BLaER1 (cell line): ENCODE measurements around the gene TMED1.

Experiments used
- H3K27ac ChIP-seq: shearing (Covaris generic); formaldehyde crosslinking; 2 replicates; pipeline ENCODE4 v1.8.1; 2022
- H3K27me3 ChIP-seq: shearing (Covaris generic); formaldehyde crosslinking; 2 replicates; pipeline ENCODE4 v1.8.1; 2022
- H3K36me3 ChIP-seq: shearing (Covaris generic); formaldehyde crosslinking; 2 replicates; pipeline ENCODE4 v1.8.1; 2022
- H3K4me1 ChIP-seq: shearing (Covaris generic); formaldehyde crosslinking; 2 replicates; pipeline ENCODE4 v1.8.1; 2022
- H3K4me2 ChIP-seq: shearing (Covaris generic); formaldehyde crosslinking; 2 replicates; pipeline ENCODE4 v1.8.1; 2022
- H3K4me3 ChIP-seq: shearing (Covaris generic); formaldehyde crosslinking; 2 replicates; pipeline ENCODE4 v1.8.1; 2022
- H3K9ac ChIP-seq: shearing (Covaris generic); formaldehyde crosslinking; 2 replicates; pipeline ENCODE4 v1.8.1; 2022
- H3K9me3 ChIP-seq: shearing (Covaris generic); formaldehyde crosslinking; 2 replicates; pipeline ENCODE4 v1.8.1; 2022
- H4K20me1 ChIP-seq: shearing (Covaris generic); formaldehyde crosslinking; 2 replicates; pipeline ENCODE4 v1.8.1; 2022
- Cebpa-rat ChIP-seq: shearing (Covaris generic); IDR thresholded peaks from 2 replicates; pipeline ENCODE4 v1.8.1; 2022

Gene TMED1

GRCh38 chr19:10826231-10826630, 9.8 kb downstream of the TMED1 start:
- H3K4me1 ChIP-seq: peaks cover 16% of the 10 kb centered on the region
- no peaks in the 10 kb centered on the region for H3K9me3 ChIP-seq
- no peak overlapping the region; the same call in 1 of the 2 replicates for H3K9ac ChIP-seq
- H3K4me2 ChIP-seq: peak overlapping the region; percentile 31
- H4K20me1 ChIP-seq: peaks cover 43% of the 10 kb centered on the region
- H3K27ac ChIP-seq: no peak overlapping the region
- H3K27me3 ChIP-seq: no peaks in the 10 kb centered on the region
- no peak overlapping the region for H3K4me3 ChIP-seq
- peaks cover 99% of the 10 kb centered on the region for H3K36me3 ChIP-seq
- TF ChIP-seq Cebpa-rat: no peak

- Histone ChIP-seq H3K4me2 (no peak overlapping the region), H3K4me3 (no peak overlapping the region), H4K20me1 (peaks cover 33% of the 10 kb centered on the region), H3K9me3 (no peaks in the 10 kb centered on the region), H3K27me3 (no peaks in the 10 kb centered on the region), H3K9ac (no peak overlapping the region), H3K36me3 (peaks cover 99% of the 10 kb centered on the region), H3K4me1 (peaks cover 22% of the 10 kb centered on the region), H3K27ac (no peak overlapping the region)
- no peak for TF ChIP-seq Cebpa-rat
Observed at GRCh38 chr19:10823690-10824089, 12.3 kb downstream of the TMED1 start.

- Histone ChIP-seq H3K4me3 (no peak overlapping the region), H3K9me3 (no peaks in the 10 kb centered on the region), H3K4me2 (no peak overlapping the region), H4K20me1 (peaks cover 45% of the 10 kb centered on the region), H3K9ac (no peak overlapping the region), H3K27me3 (no peaks in the 10 kb centered on the region), H3K27ac (peak overlapping the region; percentile 7; the same call in 1 of the 2 replicates), H3K36me3 (peaks cover 99% of the 10 kb centered on the region), H3K4me1 (0 out of 2 replicates have a peak, but pooled peaks cover 6% of the 10 kb centered on the region)
- TF ChIP-seq Cebpa-rat: no peak
Observed at GRCh38 chr19:10820173-10820572, 15.8 kb downstream of the TMED1 start.

GRCh38 chr19:10819124-10820060, 16.6 kb downstream of the TMED1 start:
- Histone ChIP-seq H3K4me1 (0 out of 2 replicates have a peak, but pooled peaks cover 6% of the 10 kb centered on the region), H3K4me2 (no peak overlapping the region), H3K36me3 (peaks cover 99% of the 10 kb centered on the region), H4K20me1 (peaks cover 53% of the 10 kb centered on the region), H3K27me3 (no peaks in the 10 kb centered on the region), H3K9me3 (no peaks in the 10 kb centered on the region), H3K4me3 (no peak overlapping the region), H3K27ac (no peak overlapping the region), H3K9ac (no peak overlapping the region)
- no peak for TF ChIP-seq Cebpa-rat

- Histone ChIP-seq H3K9me3 (no peaks in the 10 kb centered on the region), H3K4me1 (0 out of 2 replicates have a peak, but pooled peaks cover 6% of the 10 kb centered on the region), H3K9ac (no peak overlapping the region), H4K20me1 (peaks cover 62% of the 10 kb centered on the region), H3K4me2 (no peak overlapping the region), H3K27ac (no peak overlapping the region), H3K4me3 (no peak overlapping the region), H3K27me3 (no peaks in the 10 kb centered on the region), H3K36me3 (peaks cover 99% of the 10 kb centered on the region)
- TF ChIP-seq Cebpa-rat: no peak
Observed at GRCh38 chr19:10818301-10819123, 17.5 kb downstream of the TMED1 start.

- no peak overlapping the region for H3K9ac ChIP-seq
- peaks cover 100% of the 10 kb centered on the region for H3K36me3 ChIP-seq
- H4K20me1 ChIP-seq: peaks cover 70% of the 10 kb centered on the region
- no peak for TF ChIP-seq Cebpa-rat
- H3K4me1 ChIP-seq: 0 out of 2 replicates have a peak, but pooled peaks cover 6% of the 10 kb centered on the region
- no peak overlapping the region for H3K4me2 ChIP-seq
- H3K27ac ChIP-seq: 0 out of 2 replicates have a peak overlapping the region, but pooled peaks have one; percentile 35
- no peaks in the 10 kb centered on the region for H3K9me3 ChIP-seq
- H3K4me3 ChIP-seq: no peak overlapping the region
- no peaks in the 10 kb centered on the region for H3K27me3 ChIP-seq
Observed at GRCh38 chr19:10817291-10818038, 18.5 kb downstream of the TMED1 start.

GRCh38 chr19:10816691-10817090, 19.3 kb downstream of the TMED1 start:
- TF ChIP-seq Cebpa-rat: no peak
- H3K4me3 ChIP-seq: no peak overlapping the region
- peaks cover 70% of the 10 kb centered on the region for H4K20me1 ChIP-seq
- H3K9ac ChIP-seq: no peak overlapping the region
- peaks cover 100% of the 10 kb centered on the region for H3K36me3 ChIP-seq
- H3K27ac ChIP-seq: peak overlapping the region; percentile 35; the same call in 1 of the 2 replicates
- H3K4me1 ChIP-seq: 0 out of 2 replicates have a peak, but pooled peaks cover 6% of the 10 kb centered on the region
- H3K4me2 ChIP-seq: no peak overlapping the region
- H3K9me3 ChIP-seq: no peaks in the 10 kb centered on the region
- H3K27me3 ChIP-seq: no peaks in the 10 kb centered on the region

GRCh38 chr19:10815969-10816644, 19.9 kb downstream of the TMED1 start:
- no peak for TF ChIP-seq Cebpa-rat
- Histone ChIP-seq H3K9ac (no peak overlapping the region), H3K4me3 (no peak overlapping the region)

More at GRCh38 chr19:10815969-10816644, 19.9 kb downstream of the TMED1 start:
- Histone ChIP-seq H3K27ac (peak overlapping the region; percentile 35; the same call in 1 of the 2 replicates), H3K36me3 (peaks cover 100% of the 10 kb centered on the region), H3K4me2 (no peak overlapping the region), H3K4me1 (0 out of 2 replicates have a peak, but pooled peaks cover 6% of the 10 kb centered on the region), H4K20me1 (peaks cover 70% of the 10 kb centered on the region), H3K27me3 (no peaks in the 10 kb centered on the region), H3K9me3 (no peaks in the 10 kb centered on the region)
